HFF-Myc (cell line): ENCODE data around the gene BRMS1.

ENCODE experiments used
- DNase-seq: peaks from one replicate; pipeline ENCODE4 v3.0.0-alpha.2; 2011; ENCODE audit warnings: low read depth; ENCODE audit errors: extremely low read depth
- H3K4me3 ChIP-seq: replicated peaks from 2 replicates; pipeline ENCODE4 v1.5.1; 2011; ENCODE audit warnings: low read depth, mild to moderate bottlenecking, control low read depth, low read length
- CTCF ChIP-seq: IDR thresholded peaks from 2 replicates; pipeline ENCODE4 v1.5.1; 2012; ENCODE audit warnings: mild to moderate bottlenecking, low read depth, low read length, control low read depth; ENCODE audit errors: missing control alignments

BRMS1 gene

DNA sequence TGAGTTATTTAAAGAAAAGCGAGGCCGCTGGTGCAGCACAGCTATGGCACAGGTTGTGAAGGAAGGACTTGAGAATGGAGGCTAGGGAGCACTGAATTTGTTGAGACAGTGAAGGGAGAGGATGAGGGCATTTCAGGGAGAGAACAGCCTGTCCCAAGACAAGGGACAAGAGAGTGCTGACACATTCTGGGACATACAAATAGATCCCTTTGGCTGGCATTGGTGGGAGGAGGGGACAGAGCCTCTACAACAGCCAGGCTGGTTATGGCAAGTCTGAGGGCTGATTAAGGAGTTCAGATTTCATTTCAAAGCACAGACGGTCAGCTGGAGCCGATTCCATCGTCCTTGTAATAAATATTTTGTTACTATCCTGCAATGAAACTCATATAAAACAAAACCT, 28.4 kb upstream of the BRMS1 start:
- DNase-seq: no peak
- no peak for TF ChIP-seq CTCF
- H3K4me3 ChIP-seq: no peak overlapping the region

DNA sequence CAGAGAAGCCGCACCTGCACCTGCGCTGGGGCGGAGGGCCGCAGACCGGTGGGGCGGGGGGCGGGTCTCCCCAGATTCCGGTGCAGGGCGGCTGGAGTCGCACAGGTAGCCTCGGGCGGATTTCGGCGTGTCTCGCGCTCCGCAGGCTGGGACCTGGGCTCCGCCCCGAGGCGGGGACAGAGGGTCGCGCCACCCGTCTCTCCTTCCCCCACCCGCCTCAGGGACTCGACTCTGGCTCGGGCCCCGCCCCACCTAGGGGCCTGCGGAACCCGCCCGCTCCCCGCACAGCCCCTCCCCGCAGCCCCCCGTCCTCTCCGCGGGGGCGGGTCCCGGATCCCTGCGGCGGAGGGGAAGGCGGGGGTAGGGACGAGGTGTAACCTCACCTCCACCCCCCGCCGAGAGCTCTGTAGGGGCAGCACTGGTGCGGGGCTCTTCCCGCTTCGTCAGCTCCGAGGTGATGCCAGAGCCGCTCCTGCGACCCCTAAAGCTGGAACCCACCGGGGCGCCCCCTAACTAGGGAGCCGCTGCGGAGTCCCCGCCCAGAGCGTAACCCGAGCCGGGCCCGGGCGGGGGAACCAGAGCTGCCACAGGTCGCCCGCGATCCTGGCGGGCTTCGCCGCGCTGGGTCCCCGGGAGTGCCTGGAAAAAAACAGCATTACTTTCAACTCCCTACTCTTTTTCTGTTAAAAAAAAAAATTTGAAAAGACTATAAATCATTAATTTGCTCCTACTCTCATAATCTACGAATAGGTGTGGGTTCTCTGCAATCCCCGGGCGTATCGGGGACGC, 26.9 kb upstream of the BRMS1 start, which contains the start of gene SLC29A2:
SLC29A2 (minus strand) TSS at position 134 of the 789 bp plus-strand sequence. CDS start 169 bp downstream, outside the sequence.
- DNase-seq: no peak
- H3K4me3 ChIP-seq: peak within 1 kb of the TSS; percentile 63
- TF ChIP-seq CTCF: no peak

GRCh38 chr11:66369073-66369894, 24.4 kb upstream of the BRMS1 start:
- no peak for TF ChIP-seq CTCF
- no peak for DNase-seq
- H3K4me3 ChIP-seq: peak overlapping the region; percentile 63

DNA sequence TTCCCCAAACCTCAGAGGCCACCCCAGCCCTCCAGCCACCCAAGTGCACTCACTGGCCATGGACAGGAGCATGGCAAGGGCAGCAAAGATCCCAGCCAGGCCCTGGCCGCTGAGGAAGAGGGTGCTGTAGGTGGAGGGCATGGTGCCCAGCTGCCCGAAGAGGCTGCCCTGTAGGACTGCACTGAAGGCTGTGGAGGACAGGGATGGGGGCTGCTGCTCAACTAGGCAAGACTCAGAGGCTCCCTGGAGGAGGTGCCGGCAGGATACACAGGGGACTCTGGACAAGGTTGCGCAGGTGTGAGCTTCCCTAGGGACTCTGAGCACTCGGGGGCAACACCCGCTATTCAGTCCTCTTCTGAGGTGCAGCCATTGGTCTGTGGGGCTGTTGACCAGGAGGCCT, 23.6 kb upstream of the BRMS1 start:
- no peak for DNase-seq
- TF ChIP-seq CTCF: no peak
- H3K4me3 ChIP-seq: no peak overlapping the region

- DNase-seq: no peak
- no peak overlapping the region for H3K4me3 ChIP-seq
- no peak for TF ChIP-seq CTCF
Measured at GRCh38 chr11:66367561-66368312, 22.8 kb upstream of the BRMS1 start.

DNA sequence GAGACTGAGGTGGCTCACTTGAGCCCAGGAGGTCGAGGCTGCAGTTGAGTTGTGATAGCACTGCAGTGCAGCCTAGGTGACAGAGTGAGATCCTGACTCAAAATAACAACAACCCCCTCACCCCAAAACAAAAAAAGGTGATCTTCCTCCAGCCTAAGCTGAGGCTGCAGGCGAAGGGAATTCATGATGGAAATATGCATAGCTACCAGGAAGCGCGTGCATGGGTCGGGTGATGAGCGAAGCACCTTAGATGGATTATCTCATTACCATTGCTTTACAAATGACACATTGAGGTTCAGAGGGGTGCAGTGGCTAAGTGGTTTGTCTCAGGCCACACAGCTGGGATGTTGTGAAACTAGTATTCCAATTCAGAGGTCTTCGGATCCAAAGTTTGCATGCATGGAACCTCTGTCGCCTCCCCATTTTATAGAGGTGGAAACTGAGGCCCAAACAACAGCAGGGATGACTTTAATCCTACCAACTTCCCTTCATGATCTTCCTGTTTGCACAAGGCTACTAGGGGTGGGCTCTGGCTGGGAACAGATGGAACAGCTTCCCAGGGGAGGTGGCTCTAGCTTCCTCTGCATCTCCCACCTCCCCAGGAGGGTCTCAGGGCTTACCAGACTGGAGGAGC, 22.1 kb upstream of the BRMS1 start:
- no peak for DNase-seq
- no peak for TF ChIP-seq CTCF
- no peak overlapping the region for H3K4me3 ChIP-seq
